ENCODE results near the gene SLC12A4. TPM values are rescaled to one million over a fixed set of nuclear protein-coding genes. Genes with fewer than 3 reads are reported as not detected.

SLC12A4 gene
- total RNA-seq, 4 donors from 2014 or later = 25.6 to 137 (median 62.3) TPM

GRCh38 chr16:67990018-67990386 lies 21.6 kb upstream of the SLC12A4 start:
- no peaks in the 10 kb centered on the region for H3K36me3 ChIP-seq
- no peak overlapping the region for H3K27ac ChIP-seq
- intact Hi-C loops (cut with DNase I; ENCODE audit: low total_unique reads) = no loop called here
- DNase-seq = no peak
- H3K4me3 ChIP-seq = no peak overlapping the region
- H3K27me3 ChIP-seq = no peaks in the 10 kb centered on the region
- TF ChIP-seq, protein P1, sequence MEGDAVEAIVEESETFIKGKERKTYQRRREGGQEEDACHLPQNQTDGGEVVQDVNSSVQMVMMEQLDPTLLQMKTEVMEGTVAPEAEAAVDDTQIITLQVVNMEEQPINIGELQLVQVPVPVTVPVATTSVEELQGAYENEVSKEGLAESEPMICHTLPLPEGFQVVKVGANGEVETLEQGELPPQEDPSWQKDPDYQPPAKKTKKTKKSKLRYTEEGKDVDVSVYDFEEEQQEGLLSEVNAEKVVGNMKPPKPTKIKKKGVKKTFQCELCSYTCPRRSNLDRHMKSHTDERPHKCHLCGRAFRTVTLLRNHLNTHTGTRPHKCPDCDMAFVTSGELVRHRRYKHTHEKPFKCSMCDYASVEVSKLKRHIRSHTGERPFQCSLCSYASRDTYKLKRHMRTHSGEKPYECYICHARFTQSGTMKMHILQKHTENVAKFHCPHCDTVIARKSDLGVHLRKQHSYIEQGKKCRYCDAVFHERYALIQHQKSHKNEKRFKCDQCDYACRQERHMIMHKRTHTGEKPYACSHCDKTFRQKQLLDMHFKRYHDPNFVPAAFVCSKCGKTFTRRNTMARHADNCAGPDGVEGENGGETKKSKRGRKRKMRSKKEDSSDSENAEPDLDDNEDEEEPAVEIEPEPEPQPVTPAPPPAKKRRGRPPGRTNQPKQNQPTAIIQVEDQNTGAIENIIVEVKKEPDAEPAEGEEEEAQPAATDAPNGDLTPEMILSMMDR (IDR thresholded peaks at IDR 0.05) = no peak
- no peak for TF ChIP-seq POLR2A (IDR thresholded peaks at IDR 0.05)
- H3K4me1 ChIP-seq = peaks cover 0 to 11% of the 10 kb centered on the region in 2 donors
- no peaks in the 10 kb centered on the region for H3K9me3 ChIP-seq

GRCh38 chr16:67989322-67990017 lies 21.0 kb upstream of the SLC12A4 start:
- intact Hi-C loops (cut with DNase I; ENCODE audit: low total_unique reads) = no loop called here
- H3K4me3 ChIP-seq = no peak overlapping the region
- H3K9me3 ChIP-seq = no peaks in the 10 kb centered on the region
- peaks cover 0 to 11% of the 10 kb centered on the region in 2 donors for H3K4me1 ChIP-seq
- H3K27ac ChIP-seq = no peak overlapping the region
- no peak for TF ChIP-seq POLR2A (IDR thresholded peaks at IDR 0.05)
- TF ChIP-seq, protein P1 (IDR thresholded peaks at IDR 0.05) = no peak
- no peak for DNase-seq
- H3K27me3 ChIP-seq = no peaks in the 10 kb centered on the region
- no peaks in the 10 kb centered on the region for H3K36me3 ChIP-seq

- H3K4me3 ChIP-seq = no peak overlapping the region
- peaks cover 0 to 10% of the 10 kb centered on the region in 2 donors for H3K4me1 ChIP-seq
- no peak for DNase-seq
- H3K27me3 ChIP-seq = no peaks in the 10 kb centered on the region
- H3K9me3 ChIP-seq = no peaks in the 10 kb centered on the region
- TF ChIP-seq, protein P1 (IDR thresholded peaks at IDR 0.05) = no peak
- TF ChIP-seq POLR2A (IDR thresholded peaks at IDR 0.05) = no peak
- intact Hi-C loops (cut with DNase I; ENCODE audit: low total_unique reads) = no loop called here
- H3K36me3 ChIP-seq = no peaks in the 10 kb centered on the region
- no peak overlapping the region for H3K27ac ChIP-seq
These were observed 20.2 kb upstream of the SLC12A4 start for GRCh38 chr16:67988675-67989074.

- intact Hi-C loops (cut with DNase I; ENCODE audit: low total_unique reads) = no loop called here
- TF ChIP-seq, protein P1 (IDR thresholded peaks at IDR 0.05) = no peak
- no peak for TF ChIP-seq POLR2A (IDR thresholded peaks at IDR 0.05)
- no peaks in the 10 kb centered on the region for H3K27me3 ChIP-seq
- no peaks in the 10 kb centered on the region for H3K9me3 ChIP-seq
- no peaks in the 10 kb centered on the region for H3K36me3 ChIP-seq
- peak in 1 of 2 donors; percentile 33 for DNase-seq
- peak overlapping the region; percentile 28 to 52 for H3K27ac ChIP-seq
- no peaks in the 10 kb centered on the region for H3K4me1 ChIP-seq
- H3K4me3 ChIP-seq = no peak overlapping the region
These were observed 19.2 kb upstream of the SLC12A4 start for GRCh38 chr16:67987460-67988160.

DNA sequence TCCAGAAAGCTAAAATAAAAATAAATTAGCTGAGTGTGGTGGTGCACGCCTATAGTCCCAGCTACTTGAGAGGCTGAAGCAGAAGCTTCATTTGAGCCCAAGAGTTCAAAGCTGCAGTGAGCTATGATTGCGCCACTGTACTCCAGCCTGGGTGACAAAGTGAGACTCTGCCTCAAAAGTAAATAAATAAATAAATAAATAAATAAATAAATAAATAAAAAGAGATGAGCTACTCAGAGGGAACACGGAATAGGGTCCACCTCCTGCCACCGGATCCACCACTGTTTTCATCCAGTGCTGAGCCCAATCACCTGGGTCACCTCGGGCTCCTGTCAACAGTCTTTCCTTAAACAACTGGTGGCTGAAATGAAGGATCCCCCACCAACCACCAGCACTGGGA lies 18.5 kb upstream of the SLC12A4 start:
- TF ChIP-seq POLR2A (IDR thresholded peaks at IDR 0.05) = no peak
- TF ChIP-seq, protein P1 (IDR thresholded peaks at IDR 0.05) = no peak
- no peak for DNase-seq
- intact Hi-C loops (cut with DNase I; ENCODE audit: low total_unique reads) = no loop called here
- peak overlapping the region; percentile 28 to 52 for H3K27ac ChIP-seq
- H3K4me1 ChIP-seq = no peaks in the 10 kb centered on the region
- H3K4me3 ChIP-seq = no peak overlapping the region
- H3K36me3 ChIP-seq = no peaks in the 10 kb centered on the region
- no peaks in the 10 kb centered on the region for H3K27me3 ChIP-seq
- H3K9me3 ChIP-seq = no peaks in the 10 kb centered on the region

Measured in uterus (tissue), 4 donors.